Endothelial cell of umbilical vein (primary cell): ENCODE measurements around the gene SPACA7. TPM values are rescaled to one million over a fixed set of nuclear protein-coding genes. Genes with fewer than 3 reads are reported as not detected.

Source experiments
- BruUV-seq: library from RNA; stranded (reverse); fragments of 400-500 nt; replicated peaks from 2 replicates; lab custom pipeline; 2021; lab: Mats Ljungman, UMichigan
- CTCF ChIA-PET: fragments of 300-600, 350-600 bp; sonication (Branson Sonifier 250); formaldehyde crosslinking; loops from one replicate; lab custom pipeline; 2021; ENCODE audit warnings: antibody characterized with exemption, inconsistent platforms; lab: Charles Lee
- POLR2A ChIA-PET: fragments of 300-600, 350-600 bp; sonication (Branson Sonifier 250); formaldehyde crosslinking; loops from one replicate; lab custom pipeline; 2021; ENCODE audit warnings: antibody characterized with exemption, inconsistent platforms; lab: Charles Lee
- DNase-seq: peaks from one replicate; pipeline ENCODE4 v3.0.0-alpha.2; 2011; ENCODE audit warnings: low read depth, low spot score
- FAIRE-seq: peaks from 2 replicates; lab custom pipeline; 2011; peaks lifted over from hg19 to GRCh38; lab: Jason Lieb, UNC
- H2AFZ ChIP-seq: 2 replicates; pipeline ENCODE4 v1.6.0; 2012; ENCODE audit warnings: low read depth, low read length, control low read depth, inconsistent platforms
- H3K27ac ChIP-seq: 2 replicates; pipeline ENCODE4 v1.5.1; 2011; ENCODE audit warnings: low read depth, mild to moderate bottlenecking, control low read depth, low read length, moderate library complexity; ENCODE audit not compliant: insufficient read depth
- H3K27me3 ChIP-seq, 2 experiments: 2 replicates each; pipeline versions ENCODE4 v1.6.0 to v1.6.1; 2011; ENCODE audit warnings: low read length in 2 of 2, mixed read lengths in 1 of 2; ENCODE audit not compliant: control insufficient read depth in 2 of 2, insufficient read depth in 2 of 2
- H3K36me3 ChIP-seq, 2 experiments: 2 replicates in 1 of 2; 3 replicates in 1 of 2; pipeline ENCODE4 v1.5.1; 2011; ENCODE audit warnings: low read length in 2 of 2, mild to moderate bottlenecking in 1 of 2, moderate library complexity in 1 of 2; ENCODE audit not compliant: control insufficient read depth in 2 of 2, insufficient read depth in 2 of 2; ENCODE audit errors: extremely low read depth in 1 of 2
- H3K4me1 ChIP-seq: 3 replicates; pipeline ENCODE4 v1.5.1; 2011; ENCODE audit warnings: mild to moderate bottlenecking, low read length; ENCODE audit not compliant: control insufficient read depth, insufficient read depth; ENCODE audit errors: extremely low read depth
- H3K4me2 ChIP-seq: 2 replicates; pipeline ENCODE4 v1.6.1; 2011; ENCODE audit warnings: low read length, control low read depth, mixed read lengths; ENCODE audit not compliant: insufficient read depth
- H3K4me3 ChIP-seq, 3 experiments: fragments of 200-600 bp in 1 of 3; sonication (generic), shearing (Covaris generic) in 1 of 3; replicated peaks in 1 of 3; 2 replicates each; pipeline ENCODE4 v1.5.1; 2011 to 2016; ENCODE audit warnings: control low read depth in 3 of 3, low read length in 3 of 3, mild to moderate bottlenecking in 2 of 3, inconsistent platforms in 1 of 3, low read depth in 1 of 3, moderate library complexity in 1 of 3; ENCODE audit not compliant: insufficient read depth in 1 of 3
- H3K79me2 ChIP-seq: 2 replicates; pipeline ENCODE4 v1.6.0; 2012; ENCODE audit warnings: low read length, inconsistent platforms; ENCODE audit not compliant: control insufficient read depth, insufficient read depth
- H3K9ac ChIP-seq: replicated peaks from 2 replicates; pipeline ENCODE3; 2011; ENCODE audit warnings: low read length, control low read depth; ENCODE audit not compliant: insufficient read depth; ENCODE audit errors: extremely low read depth
- H3K9me1 ChIP-seq: replicated peaks from 3 replicates; pipeline ENCODE4 v1.6.0; 2011; ENCODE audit warnings: mild to moderate bottlenecking, low read length; ENCODE audit not compliant: control insufficient read depth, insufficient read depth; ENCODE audit errors: extremely low read depth
- H3K9me3 ChIP-seq: replicated peaks from 2 replicates; pipeline ENCODE4 v1.5.1; 2012; ENCODE audit warnings: low read length, inconsistent platforms; ENCODE audit not compliant: control insufficient read depth, insufficient read depth
- H4K20me1 ChIP-seq: replicated peaks from 2 replicates; pipeline ENCODE3; 2011; ENCODE audit warnings: mild to moderate bottlenecking, low read length; ENCODE audit not compliant: control insufficient read depth, insufficient read depth; ENCODE audit errors: extremely low read depth
- EZH2 ChIP-seq: IDR thresholded peaks from 2 replicates; pipeline ENCODE4 v1.6.1; 2012; ENCODE audit warnings: borderline replicate concordance, low read depth, mild to moderate bottlenecking, moderate library complexity, low read length, inconsistent platforms; ENCODE audit not compliant: severe bottlenecking
- FOS ChIP-seq: IDR thresholded peaks from 2 replicates; pipeline ENCODE4 v1.6.1; 2011; ENCODE audit warnings: mild to moderate bottlenecking, low read length, moderate library complexity, borderline replicate concordance; ENCODE audit not compliant: insufficient read depth
- GATA2 ChIP-seq: IDR thresholded peaks from 2 replicates; pipeline ENCODE4 v1.7.0; 2011; ENCODE audit warnings: low read depth, mild to moderate bottlenecking, moderate library complexity, mixed read lengths, low read length; ENCODE audit not compliant: insufficient read length, insufficient read depth
- JUN ChIP-seq: IDR thresholded peaks from 2 replicates; pipeline ENCODE4 v1.6.1; 2011; ENCODE audit warnings: borderline replicate concordance, low read depth; ENCODE audit not compliant: insufficient read length, insufficient read depth
- MAX ChIP-seq: IDR thresholded peaks from 2 replicates; pipeline ENCODE4 v1.6.1; 2011; ENCODE audit not compliant: insufficient read depth, insufficient read length
- MYC ChIP-seq: IDR thresholded peaks from one replicate; pipeline ENCODE4 v1.6.1; 2011; ENCODE audit warnings: mild to moderate bottlenecking, low read depth, low read length
- POLR2A ChIP-seq: IDR thresholded peaks from 2 replicates; pipeline ENCODE4 v1.6.1; 2012; ENCODE audit warnings: low read depth, mild to moderate bottlenecking, control low read depth, low read length
- POLR2AphosphoS5 ChIP-seq: IDR thresholded peaks from 2 replicates; pipeline ENCODE4 v1.6.1; 2012; ENCODE audit warnings: low read depth, mild to moderate bottlenecking, control low read depth, low read length, moderate library complexity; ENCODE audit not compliant: insufficient read depth
- dilution Hi-C: fragments of 300-500 bp; cut with MboI; formaldehyde crosslinking; loops from one replicate; pipeline ENCODE4 v1.15.0; 2019; ENCODE audit warnings: low sequenced_read_pairs; ENCODE audit not compliant: extremely low pct_ligation_motif_present
- intact Hi-C: fragments of 100-400 bp; cut with micrococcal nuclease; formaldehyde crosslinking; loops from one replicate; pipeline ENCODE4 v1.10.0; 2022
- polyA plus RNA-seq, 4 experiments: library from polyadenylated mRNA; depleted of rRNA in 3 of 4; stranded (reverse) in 3 of 4; unstranded in 1 of 4; fragments of >200 nt; gene quantifications; 2 replicates each; pipeline versions ENCODE4 v1.2.1 to v1.2.3, GENCODE V29; 2011 to 2012; ENCODE audit warnings: missing spikeins in 1 of 4
- total RNA-seq: library from RNA; stranded (reverse); gene quantifications from 2 replicates; pipeline ENCODE4 v1.2.3, GENCODE V29; 2021
- TF ChIP-seq, protein P1 (sequence below), 2 donors: IDR thresholded peaks; 1 replicate in 1 of 2; 2 replicates in 1 of 2; pipeline ENCODE4 v1.5.1; 2011; ENCODE audit warnings: low read length in 2 of 2, mild to moderate bottlenecking in 2 of 2, moderate library complexity in 2 of 2, control low read depth in 1 of 2, inconsistent platforms in 1 of 2, low read depth in 1 of 2; ENCODE audit not compliant: insufficient read depth in 1 of 2; ENCODE audit errors: extremely low read depth in 1 of 2

The SPACA7 gene
- total and polyA plus RNA-seq, 2 donors (not counting 3 experiments of a cell fraction or from before 2014, with no cell fraction given) = not detected

GRCh38 chr13:112481458-112481857, 105.3 kb downstream of the SPACA7 start:
- no peak for FAIRE-seq
- Histone ChIP-seq H3K4me3 (no peak overlapping the region), H3K9me3 (no peaks in the 10 kb centered on the region), H3K27me3 (no peaks in the 10 kb centered on the region), H3K27ac (no peak overlapping the region), H2AFZ (no peak overlapping the region), H3K79me2 (no peaks in the 10 kb centered on the region), H3K4me1 (no peaks in the 10 kb centered on the region), H4K20me1 (no peaks in the 10 kb centered on the region), H3K36me3 (peaks cover 0 to 2% of the 10 kb centered on the region in 2 experiments), H3K9ac (no peak overlapping the region), H3K4me2 (no peak overlapping the region), H3K9me1 (no peaks in the 10 kb centered on the region)
- intact Hi-C loops = no loop called here
- BruUV-seq = no TSS peak
- CTCF ChIA-PET = no interaction called here
- DNase-seq = no peak
- POLR2A ChIA-PET = no interaction called here
- dilution Hi-C loops = no loop called here
- TF ChIP-seq FOS = no peak
- TF ChIP-seq POLR2AphosphoS5 = no peak
- TF ChIP-seq GATA2 = no peak
- TF ChIP-seq EZH2 = no peak
- no peak for TF ChIP-seq POLR2A
- no peak for TF ChIP-seq MYC
- no peak for TF ChIP-seq JUN
- TF ChIP-seq, protein P1, sequence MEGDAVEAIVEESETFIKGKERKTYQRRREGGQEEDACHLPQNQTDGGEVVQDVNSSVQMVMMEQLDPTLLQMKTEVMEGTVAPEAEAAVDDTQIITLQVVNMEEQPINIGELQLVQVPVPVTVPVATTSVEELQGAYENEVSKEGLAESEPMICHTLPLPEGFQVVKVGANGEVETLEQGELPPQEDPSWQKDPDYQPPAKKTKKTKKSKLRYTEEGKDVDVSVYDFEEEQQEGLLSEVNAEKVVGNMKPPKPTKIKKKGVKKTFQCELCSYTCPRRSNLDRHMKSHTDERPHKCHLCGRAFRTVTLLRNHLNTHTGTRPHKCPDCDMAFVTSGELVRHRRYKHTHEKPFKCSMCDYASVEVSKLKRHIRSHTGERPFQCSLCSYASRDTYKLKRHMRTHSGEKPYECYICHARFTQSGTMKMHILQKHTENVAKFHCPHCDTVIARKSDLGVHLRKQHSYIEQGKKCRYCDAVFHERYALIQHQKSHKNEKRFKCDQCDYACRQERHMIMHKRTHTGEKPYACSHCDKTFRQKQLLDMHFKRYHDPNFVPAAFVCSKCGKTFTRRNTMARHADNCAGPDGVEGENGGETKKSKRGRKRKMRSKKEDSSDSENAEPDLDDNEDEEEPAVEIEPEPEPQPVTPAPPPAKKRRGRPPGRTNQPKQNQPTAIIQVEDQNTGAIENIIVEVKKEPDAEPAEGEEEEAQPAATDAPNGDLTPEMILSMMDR (IDR thresholded peaks at IDR 0.05; ENCODE audit: extremely low read depth in 1 of 2, insufficient read depth in 1 of 2, low read depth in 1 of 2, low read length in 2 of 2) = no peak
- no peak for TF ChIP-seq MAX
